NB4 (cell line): ENCODE measurements around the gene SEPHS1.

ENCODE experiments used
- CTCF ChIP-seq: IDR thresholded peaks from one replicate; pipeline ENCODE4 v1.5.1; 2012; ENCODE audit warnings: low read depth, low read length
- MAX ChIP-seq: IDR thresholded peaks from 2 replicates; pipeline ENCODE4 v1.6.1; 2011; ENCODE audit warnings: low read depth, low read length
- MYC ChIP-seq: IDR thresholded peaks from 2 replicates; pipeline ENCODE4 v1.6.1; 2011; ENCODE audit warnings: low read depth, low read length
- POLR2A ChIP-seq: IDR thresholded peaks from 2 replicates; pipeline ENCODE4 v1.6.1; 2011; ENCODE audit warnings: mild to moderate bottlenecking; ENCODE audit not compliant: insufficient read length; ENCODE audit errors: extremely low read depth

- TF ChIP-seq CTCF (no peak), POLR2A (no peak), MAX (no peak), MYC (no peak)
Observed at GRCh38 chr10:13321576-13321975, 26.5 kb downstream of the SEPHS1 start.
